Activated CD4-positive, alpha-beta T cell treated with anti-CD3 and anti-CD28 coated beads, Interleukin-2, amount 10 ng/mL, durations not matched to agents 24 days and 14 days (primary cell): ENCODE data around the gene MAN1A1. TPM values are rescaled to one million over a fixed set of nuclear protein-coding genes. Genes with fewer than 3 reads are reported as not detected.

Experiments used
- DNase-seq: peaks from one replicate; pipeline ENCODE4 v3.0.0; 2022
- H3K27ac Mint-ChIP-seq: one replicate; pipeline ENCODE4 v1.8.0; 2022; ENCODE audit warnings: mild to moderate bottlenecking, mixed read lengths
- H3K27me3 Mint-ChIP-seq: one replicate; pipeline ENCODE4 v1.8.0; 2022; ENCODE audit warnings: mixed read lengths
- H3K36me3 Mint-ChIP-seq: one replicate; pipeline ENCODE4 v1.8.0; 2022; ENCODE audit warnings: low read depth, mild to moderate bottlenecking, mixed read lengths
- H3K4me1 Mint-ChIP-seq: one replicate; pipeline ENCODE4 v1.8.0; 2021; ENCODE audit warnings: mixed read lengths
- H3K4me3 Mint-ChIP-seq: one replicate; pipeline ENCODE4 v1.8.0; 2022; ENCODE audit warnings: mild to moderate bottlenecking, moderate library complexity, mixed read lengths
- H3K9me3 Mint-ChIP-seq: one replicate; pipeline ENCODE4 v1.8.0; 2021; ENCODE audit warnings: mixed read lengths
- intact Hi-C: fragments of 100-400 bp; cut with micrococcal nuclease; formaldehyde crosslinking; loops from one replicate; pipeline ENCODE4 v1.15.1; 2023
- total RNA-seq: library from RNA; stranded (reverse); gene quantifications from 2 replicates; pipeline ENCODE4 v1.2.3, GENCODE V29; 2022

MAN1A1 gene
- total RNA-seq, 1 donor from 2014 or later, result 43.7 TPM

GRCh38 chr6:119184008-119184648, 165.4 kb downstream of the MAN1A1 start:
- no peak for DNase-seq
- peaks cover 54% of the 10 kb centered on the region for H3K36me3 Mint-ChIP-seq
- H3K27ac Mint-ChIP-seq, result no peak overlapping the region
- H3K4me3 Mint-ChIP-seq, result no peak overlapping the region
- peaks cover 16% of the 10 kb centered on the region for H3K4me1 Mint-ChIP-seq
- H3K9me3 Mint-ChIP-seq, result peaks cover 4% of the 10 kb centered on the region
- no peaks in the 10 kb centered on the region for H3K27me3 Mint-ChIP-seq
- intact Hi-C loops, result no loop called here

- no peak for DNase-seq
- peaks cover 4% of the 10 kb centered on the region for H3K9me3 Mint-ChIP-seq
- no peak overlapping the region for H3K27ac Mint-ChIP-seq
- H3K4me1 Mint-ChIP-seq, result peaks cover 16% of the 10 kb centered on the region
- H3K36me3 Mint-ChIP-seq, result peaks cover 54% of the 10 kb centered on the region
- no peaks in the 10 kb centered on the region for H3K27me3 Mint-ChIP-seq
- no peak overlapping the region for H3K4me3 Mint-ChIP-seq
- intact Hi-C loops, result no loop called here
Measured at GRCh38 chr6:119183457-119183856, 166.1 kb downstream of the MAN1A1 start.

GRCh38 chr6:119182875-119183274, 166.7 kb downstream of the MAN1A1 start:
- DNase-seq, result no peak
- intact Hi-C loops, result no loop called here
- Mint-ChIP-seq H3K4me1 (peaks cover 16% of the 10 kb centered on the region), H3K4me3 (no peak overlapping the region), H3K9me3 (peaks cover 4% of the 10 kb centered on the region), H3K36me3 (peaks cover 52% of the 10 kb centered on the region), H3K27ac (no peak overlapping the region), H3K27me3 (no peaks in the 10 kb centered on the region)

- no peak for DNase-seq
- H3K27ac Mint-ChIP-seq, result no peak overlapping the region
- intact Hi-C loops, result no loop called here
- no peak overlapping the region for H3K4me3 Mint-ChIP-seq
- peaks cover 50% of the 10 kb centered on the region for H3K36me3 Mint-ChIP-seq
- H3K4me1 Mint-ChIP-seq, result peaks cover 16% of the 10 kb centered on the region
- peaks cover 4% of the 10 kb centered on the region for H3K9me3 Mint-ChIP-seq
- H3K27me3 Mint-ChIP-seq, result no peaks in the 10 kb centered on the region
Measured at GRCh38 chr6:119182216-119182803, 167.3 kb downstream of the MAN1A1 start.

DNA sequence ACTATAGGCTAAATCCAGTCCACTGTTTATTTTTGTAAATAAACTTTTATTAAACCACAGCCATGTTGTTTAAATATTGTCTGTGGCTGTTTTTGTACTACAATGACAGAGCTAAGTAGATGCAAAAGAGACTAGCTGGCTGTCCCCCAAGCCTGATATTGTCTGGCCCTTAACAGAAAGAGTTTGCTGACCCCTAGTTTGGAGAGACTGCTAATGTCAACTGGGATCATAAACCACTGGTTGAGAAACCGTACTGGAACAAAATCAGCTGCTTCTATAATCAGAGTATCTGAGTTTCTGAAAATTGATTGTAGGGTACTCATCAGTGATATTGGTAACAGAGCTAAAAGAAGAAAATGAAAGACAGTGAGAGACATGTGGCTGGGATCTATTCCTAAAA, 168.5 kb downstream of the MAN1A1 start:
- no peak overlapping the region for H3K27ac Mint-ChIP-seq
- peaks cover 16% of the 10 kb centered on the region for H3K4me1 Mint-ChIP-seq
- no peak overlapping the region for H3K4me3 Mint-ChIP-seq
- no peak for DNase-seq
- H3K9me3 Mint-ChIP-seq, result peaks cover 4% of the 10 kb centered on the region
- intact Hi-C loops, result no loop called here
- no peaks in the 10 kb centered on the region for H3K27me3 Mint-ChIP-seq
- peaks cover 48% of the 10 kb centered on the region for H3K36me3 Mint-ChIP-seq

GRCh38 chr6:119179842-119180241, 169.7 kb downstream of the MAN1A1 start:
- Mint-ChIP-seq H3K27ac (no peak overlapping the region), H3K4me3 (peak overlapping the region; percentile 1), H3K4me1 (peaks cover 16% of the 10 kb centered on the region), H3K9me3 (peaks cover 4% of the 10 kb centered on the region), H3K27me3 (no peaks in the 10 kb centered on the region), H3K36me3 (peaks cover 44% of the 10 kb centered on the region)
- intact Hi-C loops, result no loop called here
- DNase-seq, result no peak

GRCh38 chr6:119179062-119179461, 170.5 kb downstream of the MAN1A1 start:
- intact Hi-C loops, result no loop called here
- peaks cover 4% of the 10 kb centered on the region for H3K9me3 Mint-ChIP-seq
- no peaks in the 10 kb centered on the region for H3K27me3 Mint-ChIP-seq
- no peak for DNase-seq
- H3K4me1 Mint-ChIP-seq, result peaks cover 11% of the 10 kb centered on the region
- H3K27ac Mint-ChIP-seq, result no peak overlapping the region
- peaks cover 40% of the 10 kb centered on the region for H3K36me3 Mint-ChIP-seq
- no peak overlapping the region for H3K4me3 Mint-ChIP-seq

- H3K27ac Mint-ChIP-seq, result no peak overlapping the region
- no peaks in the 10 kb centered on the region for H3K27me3 Mint-ChIP-seq
- H3K36me3 Mint-ChIP-seq, result peaks cover 23% of the 10 kb centered on the region
- H3K4me1 Mint-ChIP-seq, result peaks cover 11% of the 10 kb centered on the region
- intact Hi-C loops, result no loop called here
- DNase-seq, result no peak
- H3K9me3 Mint-ChIP-seq, result peaks cover 4% of the 10 kb centered on the region
- no peak overlapping the region for H3K4me3 Mint-ChIP-seq
Measured at GRCh38 chr6:119176445-119176844, 173.1 kb downstream of the MAN1A1 start.

DNA sequence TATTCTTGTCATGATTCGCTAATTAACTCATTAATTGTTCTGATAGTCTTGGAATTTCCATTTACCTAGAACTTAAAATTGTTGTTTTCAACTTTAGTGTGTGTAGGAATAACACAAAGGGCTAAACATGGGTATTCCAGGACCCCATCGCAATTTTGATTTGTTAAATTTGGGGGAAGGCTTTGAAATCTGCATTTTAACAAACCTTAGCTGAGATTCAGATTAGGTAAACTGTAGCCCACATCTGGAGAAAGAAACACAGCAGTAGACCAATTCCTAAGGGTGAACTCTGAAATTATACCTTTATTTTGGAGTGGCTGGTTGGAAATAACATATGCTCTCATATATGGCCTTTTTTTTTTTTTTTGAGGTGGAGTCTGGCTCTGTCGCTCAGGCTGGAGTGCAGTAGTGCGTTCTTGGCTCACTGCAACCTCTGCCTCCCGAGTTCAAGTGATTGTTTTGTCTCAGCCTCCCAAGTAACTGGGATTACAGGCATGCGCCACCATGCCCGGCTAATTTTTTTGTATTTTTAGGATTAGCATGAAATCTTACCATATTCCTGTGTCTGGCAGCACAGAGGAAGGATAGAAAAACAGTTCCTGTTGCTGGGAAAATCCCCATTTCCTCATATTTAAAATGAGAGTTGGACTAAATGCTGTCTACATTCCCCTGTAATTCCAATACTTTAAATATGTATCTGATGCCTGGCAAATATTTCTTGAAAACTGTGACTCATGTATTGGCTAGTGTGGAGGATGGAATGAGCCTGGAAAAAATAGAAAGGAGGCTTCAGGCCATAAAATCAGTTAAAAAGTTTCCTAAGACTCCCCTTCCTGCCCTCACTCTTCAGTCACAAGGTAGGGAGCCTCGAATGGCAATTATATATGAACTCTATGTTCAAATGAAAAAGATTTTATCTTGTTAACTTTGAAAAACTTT, 174.4 kb downstream of the MAN1A1 start:
- intact Hi-C loops, result loop anchor here (5.0 kb wide), 1 partner anchor 38 kb away; no protein-coding TSS in a partner anchor
- peaks cover 7% of the 10 kb centered on the region for H3K4me1 Mint-ChIP-seq
- no peak for DNase-seq
- H3K36me3 Mint-ChIP-seq, result peaks cover 14% of the 10 kb centered on the region
- no peaks in the 10 kb centered on the region for H3K9me3 Mint-ChIP-seq
- no peaks in the 10 kb centered on the region for H3K27me3 Mint-ChIP-seq
- H3K4me3 Mint-ChIP-seq, result no peak overlapping the region
- no peak overlapping the region for H3K27ac Mint-ChIP-seq

DNA sequence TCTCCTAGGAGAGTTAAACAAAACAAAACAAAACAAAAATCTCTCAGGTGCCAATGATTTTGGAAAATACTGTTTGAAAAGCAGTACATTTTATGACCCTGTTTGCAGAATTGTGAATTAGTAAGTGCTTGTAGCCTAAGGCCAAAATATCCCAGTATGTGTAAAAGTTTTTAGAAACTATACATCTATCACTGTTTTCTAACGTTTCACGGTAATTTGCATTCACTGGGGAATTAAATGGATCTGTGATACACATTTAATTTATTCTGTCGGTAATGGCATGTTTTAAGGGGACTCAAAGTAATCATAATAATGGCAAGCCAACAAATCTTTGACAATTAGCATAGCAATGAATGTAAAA, 175.5 kb downstream of the MAN1A1 start:
- intact Hi-C loops, result loop anchor here (5.0 kb wide), 1 partner anchor 37 kb away; no protein-coding TSS in a partner anchor
- no peaks in the 10 kb centered on the region for H3K27me3 Mint-ChIP-seq
- no peaks in the 10 kb centered on the region for H3K4me1 Mint-ChIP-seq
- H3K9me3 Mint-ChIP-seq, result no peaks in the 10 kb centered on the region
- H3K36me3 Mint-ChIP-seq, result peaks cover 6% of the 10 kb centered on the region
- no peak for DNase-seq
- H3K4me3 Mint-ChIP-seq, result no peak overlapping the region
- H3K27ac Mint-ChIP-seq, result no peak overlapping the region

DNA sequence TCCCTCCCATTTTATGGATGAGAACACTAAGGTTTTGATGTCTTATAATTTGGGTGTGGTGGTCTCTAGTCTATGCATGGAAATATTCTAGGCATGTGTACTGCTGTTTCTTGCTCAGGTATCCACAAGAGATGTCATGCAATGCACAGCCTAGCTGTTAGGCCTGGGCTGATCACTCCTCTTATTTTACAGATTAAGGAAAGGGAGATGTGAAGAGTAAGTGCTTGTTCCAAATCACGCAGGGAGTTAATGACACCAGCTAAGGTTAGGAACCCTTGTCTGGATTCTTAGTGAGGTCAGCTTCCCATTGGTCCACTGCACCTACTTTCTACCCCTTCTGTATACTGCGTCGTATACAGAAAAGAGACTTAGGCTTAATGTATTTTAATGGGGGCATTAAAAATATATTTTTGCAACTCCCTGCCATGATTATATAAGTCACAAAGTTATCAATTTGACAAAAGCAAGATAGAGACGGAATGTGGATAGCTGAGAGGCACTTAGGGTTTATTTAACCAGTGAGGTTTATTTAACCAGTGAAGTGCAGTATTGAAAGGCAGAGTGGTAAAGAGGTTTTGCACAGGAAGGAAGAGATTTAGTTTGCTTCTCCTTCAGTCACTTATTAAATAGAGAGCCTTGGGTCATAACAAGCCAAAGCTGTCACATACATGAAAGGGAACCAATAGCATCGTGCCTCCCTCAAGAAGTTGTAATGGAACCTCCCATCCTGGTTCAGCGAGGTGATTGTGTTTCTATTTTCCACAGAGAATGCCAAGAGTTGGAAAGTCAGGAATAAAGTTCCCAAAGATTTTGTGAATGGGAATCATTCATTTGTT, 176.1 kb downstream of the MAN1A1 start:
- DNase-seq, result no peak
- Mint-ChIP-seq H3K36me3 (peaks cover 3% of the 10 kb centered on the region), H3K27me3 (peaks cover 2% of the 10 kb centered on the region), H3K4me1 (no peaks in the 10 kb centered on the region), H3K9me3 (no peaks in the 10 kb centered on the region), H3K4me3 (no peak overlapping the region), H3K27ac (no peak overlapping the region)
- intact Hi-C loops, result loop anchor here (5.0 kb wide), 1 partner anchor 36 kb away; no protein-coding TSS in a partner anchor

GRCh38 chr6:119172824-119173223, 176.7 kb downstream of the MAN1A1 start:
- Mint-ChIP-seq H3K27ac (no peak overlapping the region), H3K27me3 (peaks cover 2% of the 10 kb centered on the region), H3K4me3 (no peak overlapping the region), H3K9me3 (no peaks in the 10 kb centered on the region), H3K36me3 (peaks cover 3% of the 10 kb centered on the region), H3K4me1 (no peaks in the 10 kb centered on the region)
- intact Hi-C loops, result loop anchor here (5.0 kb wide), 1 partner anchor 36 kb away; no protein-coding TSS in a partner anchor
- no peak for DNase-seq

DNA sequence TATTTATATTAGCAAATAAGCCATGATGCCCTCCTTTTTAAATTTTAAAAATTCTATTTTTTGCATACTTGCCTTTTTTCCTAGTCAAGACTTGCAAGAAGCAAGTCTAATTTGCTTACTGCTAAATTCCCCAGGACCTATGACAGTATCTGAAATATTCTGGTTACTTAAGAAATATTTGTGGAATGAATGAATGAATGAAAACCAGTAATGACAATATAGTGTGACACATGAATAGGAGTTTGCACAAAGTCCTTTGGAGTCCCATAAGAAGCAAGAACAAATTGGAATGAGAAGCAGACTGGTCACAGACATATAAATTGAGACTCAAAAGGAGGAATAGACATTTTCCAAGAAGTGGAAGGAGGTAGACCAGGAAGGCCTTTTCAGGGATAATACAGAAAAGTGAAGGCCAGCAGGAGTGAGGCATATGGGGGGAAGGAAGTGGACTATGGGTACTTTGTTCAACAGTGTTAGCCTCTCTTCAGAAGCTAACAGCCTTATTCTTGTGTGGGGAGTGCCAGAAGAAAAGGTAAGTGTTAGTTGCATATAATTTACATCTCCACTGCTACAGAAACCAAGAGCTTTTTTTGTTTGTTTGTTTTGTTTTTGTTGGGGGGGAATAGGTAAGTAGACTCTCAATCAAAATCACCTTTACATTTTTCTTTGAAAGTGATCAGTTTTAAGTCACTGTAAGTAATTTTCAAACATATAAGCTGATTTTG, 177.5 kb downstream of the MAN1A1 start:
- Mint-ChIP-seq H3K27me3 (peaks cover 8% of the 10 kb centered on the region), H3K4me1 (no peaks in the 10 kb centered on the region), H3K27ac (no peak overlapping the region), H3K9me3 (no peaks in the 10 kb centered on the region), H3K4me3 (no peak overlapping the region), H3K36me3 (peaks cover 3% of the 10 kb centered on the region)
- intact Hi-C loops, result loop anchor here (5.0 kb wide), 1 partner anchor 35 kb away; no protein-coding TSS in a partner anchor
- DNase-seq, result no peak
